EL (cell line): ENCODE measurements around the gene SLC25A38.

Experiments used
- DNase-seq: peaks from one replicate; pipeline ENCODE4 v3.0.0-alpha.2; 2016

The SLC25A38 gene

GRCh38 chr3:39378088-39378487 is 5.1 kb upstream of the SLC25A38 start:
- peak; percentile 26 for DNase-seq

- DNase-seq = no peak
These were observed 4.0 kb upstream of the SLC25A38 start for GRCh38 chr3:39378957-39379777.

GRCh38 chr3:39379778-39380155 is 3.4 kb upstream of the SLC25A38 start:
- DNase-seq = no peak

- no peak for DNase-seq
These were observed 1.7 kb upstream of the SLC25A38 start for GRCh38 chr3:39381432-39381831.

GRCh38 chr3:39383881-39384664 is 903 bp downstream of the SLC25A38 start:
- peak; percentile 93 for DNase-seq

- no peak for DNase-seq
These were observed 1.5 kb downstream of the SLC25A38 start for GRCh38 chr3:39384665-39385000.

GRCh38 chr3:39385456-39386090 is 2.4 kb downstream of the SLC25A38 start:
- DNase-seq = no peak

GRCh38 chr3:39386318-39386717 is 3.1 kb downstream of the SLC25A38 start:
- no peak for DNase-seq

GRCh38 chr3:39387411-39387975 is 4.3 kb downstream of the SLC25A38 start:
- no peak for DNase-seq

GRCh38 chr3:39388153-39388552 is 5.0 kb downstream of the SLC25A38 start:
- no peak for DNase-seq

GRCh38 chr3:39388741-39389248 is 5.6 kb downstream of the SLC25A38 start:
- DNase-seq = no peak

GRCh38 chr3:39390181-39390580 is 7.0 kb downstream of the SLC25A38 start:
- no peak for DNase-seq

GRCh38 chr3:39396690-39397089 is 13.5 kb downstream of the SLC25A38 start:
- no peak for DNase-seq

GRCh38 chr3:39398700-39399099 is 15.5 kb downstream of the SLC25A38 start:
- no peak for DNase-seq

GRCh38 chr3:39401983-39402382 is 18.8 kb downstream of the SLC25A38 start:
- DNase-seq = no peak

- no peak for DNase-seq
These were observed 21.9 kb downstream of the SLC25A38 start for GRCh38 chr3:39404943-39405686.

GRCh38 chr3:39405687-39406367 is 22.7 kb downstream of the SLC25A38 start:
- DNase-seq = no peak

- DNase-seq = peak; percentile 98
These were observed 23.4 kb downstream of the SLC25A38 start, which contains the start of gene RPSA for GRCh38 chr3:39406368-39407258. RPSA (plus strand) TSS chr3:39406720; CDS start chr3:39407654, 934 bp downstream.

- no peak for DNase-seq
These were observed 24.1 kb downstream of the SLC25A38 start for GRCh38 chr3:39407259-39407629.

- no peak for DNase-seq
These were observed 24.8 kb downstream of the SLC25A38 start for GRCh38 chr3:39407773-39408492.
